Fibroblast of mammary gland (primary cell): Measurements from ENCODE around the gene MYO7B.

ENCODE experiments used
- DNase-seq: peaks from one replicate; pipeline ENCODE4 v3.0.0-alpha.2; 2010; ENCODE audit warnings: low read depth
- H3K4me3 ChIP-seq: 2 replicates; pipeline ENCODE4 v1.5.1; 2011; ENCODE audit warnings: low read depth, mild to moderate bottlenecking, low read length, moderate library complexity; ENCODE audit not compliant: control insufficient read depth
- CTCF ChIP-seq: conservative IDR thresholded peaks from 2 replicates; pipeline ENCODE4 v1.5.1; 2011; ENCODE audit warnings: low read depth, low read length, inconsistent platforms; ENCODE audit not compliant: control insufficient read depth, insufficient read depth

MYO7B gene

DNA sequence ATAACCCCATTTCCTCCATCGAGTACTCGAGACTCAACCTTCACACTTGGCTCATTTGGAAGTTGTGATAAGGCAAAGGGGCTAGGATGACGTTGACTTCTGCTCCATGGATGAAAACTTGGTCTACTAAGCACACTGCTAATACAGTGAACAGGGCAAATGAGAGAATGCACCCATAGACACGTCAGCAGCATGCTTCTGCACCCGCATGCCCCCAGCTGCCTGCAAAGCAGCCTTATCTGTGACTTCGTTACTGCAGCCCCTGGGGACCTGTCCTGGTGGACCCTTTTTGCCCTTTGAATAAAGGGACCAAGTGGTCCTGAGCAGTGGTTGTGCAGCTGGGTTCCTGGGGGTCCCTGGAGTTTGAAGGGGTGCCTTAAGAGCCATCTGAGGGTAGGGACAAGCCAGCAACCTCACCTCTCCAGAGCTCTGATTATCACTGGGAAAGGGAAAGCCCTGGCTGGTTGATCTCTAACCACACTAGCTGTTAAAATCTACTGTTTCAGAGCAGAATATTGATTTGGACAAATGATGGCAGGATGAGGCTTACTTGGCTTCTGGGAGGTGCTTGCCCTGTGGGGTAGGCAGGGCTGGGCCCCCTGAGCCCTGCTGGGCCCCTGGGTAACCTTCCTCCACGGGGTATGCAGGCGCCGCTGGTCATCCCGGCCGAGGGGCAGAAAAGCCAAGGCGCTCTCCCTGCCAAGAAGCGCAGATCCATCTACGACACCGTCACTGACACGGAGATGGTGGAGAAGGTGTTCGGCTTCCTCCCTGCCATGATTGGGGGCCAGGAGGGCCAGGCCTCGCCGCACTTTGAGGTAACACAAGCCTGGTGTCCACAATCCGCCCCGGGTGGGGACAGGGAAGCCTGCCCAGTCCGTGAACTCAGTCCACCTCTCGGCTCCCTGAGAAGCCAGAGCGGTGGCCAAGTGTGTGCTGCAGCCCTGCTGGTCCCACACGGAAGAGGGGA, 72.9 kb downstream of the MYO7B start:
- TF ChIP-seq CTCF = no peak
- no peak for DNase-seq

GRCh38 chr2:127609031-127609751, 73.7 kb downstream of the MYO7B start:
- no peak for DNase-seq
- no peak overlapping the region for H3K4me3 ChIP-seq
- no peak for TF ChIP-seq CTCF

More for the DNA sequence above, 72.9 kb downstream of the MYO7B start:
- H3K4me3 ChIP-seq = no peak overlapping the region

DNA sequence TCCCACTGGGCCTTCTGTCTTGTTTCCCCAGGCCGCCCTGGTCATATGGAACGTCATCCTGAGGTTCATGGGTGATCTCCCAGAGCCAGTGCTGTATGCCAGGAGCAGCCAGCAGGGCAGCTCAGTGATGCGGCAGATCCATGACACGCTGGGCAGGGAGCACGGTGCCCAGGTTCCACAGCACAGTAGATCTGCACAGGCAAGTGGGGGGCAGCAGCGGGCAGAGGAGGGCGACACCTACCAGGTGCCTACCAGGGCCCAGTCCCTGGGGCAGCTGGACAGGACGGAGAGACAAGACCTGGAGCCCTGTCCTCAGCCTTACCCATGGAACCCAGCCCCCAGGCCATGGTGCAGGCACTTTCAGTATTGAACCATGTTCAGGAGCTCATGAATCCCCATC, 74.3 kb downstream of the MYO7B start:
- no peak for DNase-seq
- TF ChIP-seq CTCF = no peak
- H3K4me3 ChIP-seq = no peak overlapping the region

DNA sequence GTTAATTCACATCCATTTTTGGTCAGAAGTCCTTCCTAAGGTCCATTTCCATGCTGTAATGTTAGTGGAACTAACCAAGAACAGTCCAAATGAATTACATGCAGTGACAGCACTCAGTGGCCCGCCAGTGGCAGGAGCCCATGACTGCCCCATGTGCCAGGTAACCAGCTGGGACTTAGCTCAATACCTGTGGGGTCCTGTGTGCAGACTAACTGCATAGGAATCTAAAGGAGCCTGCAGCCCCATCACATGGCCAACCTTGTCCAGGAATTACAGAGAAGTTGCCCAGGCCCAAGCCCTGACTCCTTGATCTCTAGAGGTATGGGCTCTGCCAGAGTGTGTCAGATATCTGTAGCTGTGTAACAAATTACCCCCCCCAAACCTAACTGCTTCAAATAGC, 75.1 kb downstream of the MYO7B start:
- no peak for DNase-seq
- no peak overlapping the region for H3K4me3 ChIP-seq
- TF ChIP-seq CTCF = no peak

DNA sequence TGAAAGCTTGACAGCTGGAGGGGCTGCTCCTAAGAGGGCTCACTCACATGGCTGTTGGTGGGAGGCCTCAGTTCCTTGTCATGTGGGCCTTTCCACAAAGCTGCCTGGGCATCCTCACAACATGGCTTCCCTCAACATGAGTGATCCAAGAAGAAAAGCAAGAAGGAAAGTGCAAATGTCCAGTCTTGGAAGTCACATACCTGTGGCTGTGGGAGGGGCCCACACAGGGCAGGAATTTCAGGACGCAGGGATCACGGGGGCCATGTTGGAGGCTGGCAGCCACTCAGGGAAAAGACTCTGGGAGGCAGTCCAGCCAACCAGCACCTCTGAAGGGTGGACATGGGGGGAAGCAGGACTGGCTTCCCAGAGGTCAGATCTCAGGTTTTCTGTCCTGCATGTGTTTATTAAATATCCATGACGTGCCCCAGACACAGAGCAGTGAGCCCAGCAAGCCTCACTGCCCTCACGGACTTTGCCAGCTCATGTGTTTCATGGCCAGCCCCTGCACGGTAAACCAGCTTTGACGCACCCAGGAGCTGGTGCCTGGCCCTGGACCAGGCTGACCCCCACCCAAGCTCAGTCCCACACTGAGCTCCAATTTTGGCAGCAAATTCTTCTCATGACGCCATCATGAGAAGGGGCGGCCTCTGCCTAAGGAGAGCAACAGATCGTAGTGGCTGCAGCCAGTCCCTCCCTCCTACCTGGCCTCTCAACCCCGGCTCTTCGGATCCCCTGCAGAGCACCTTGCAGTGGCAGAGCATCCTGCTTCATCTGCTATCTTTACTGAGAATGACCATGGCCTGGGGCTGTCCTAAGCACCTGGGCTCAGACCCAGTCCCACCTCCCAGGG, 75.8 kb downstream of the MYO7B start:
- no peak overlapping the region for H3K4me3 ChIP-seq
- TF ChIP-seq CTCF = no peak
- no peak for DNase-seq

DNA sequence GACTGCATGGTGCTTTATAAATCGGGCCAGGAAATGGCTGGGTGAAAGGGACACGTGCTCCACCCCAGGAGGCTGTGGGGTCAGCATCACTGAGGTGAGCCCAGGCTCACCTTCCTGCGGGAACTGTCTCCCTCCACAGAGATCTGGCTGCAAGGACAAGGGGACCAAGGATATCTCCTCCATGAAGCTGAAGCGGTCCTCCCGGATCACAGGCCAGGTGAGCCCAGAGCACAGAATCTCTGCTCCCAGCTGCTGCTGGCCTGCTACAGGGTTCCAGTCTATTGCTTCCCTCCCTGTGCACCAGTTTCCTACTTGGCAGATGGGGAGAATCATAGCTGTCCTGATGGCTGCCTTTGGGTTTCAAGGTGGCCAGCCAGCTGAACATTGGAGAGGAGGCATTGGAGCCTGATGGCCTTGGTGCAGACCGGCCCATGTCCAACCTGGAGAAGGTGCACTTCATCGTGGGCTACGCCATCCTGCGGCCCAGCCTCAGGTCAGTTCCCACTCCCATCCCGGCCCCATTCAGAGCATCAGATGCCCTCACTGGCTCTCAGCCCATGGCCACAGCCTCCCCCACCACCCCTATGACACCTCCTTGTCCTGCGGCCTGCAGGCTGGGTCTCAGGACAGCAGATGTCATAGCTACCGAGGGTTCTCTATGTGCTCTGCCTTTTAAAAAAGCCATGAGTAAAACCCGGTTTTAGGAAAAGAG, 76.8 kb downstream of the MYO7B start:
- DNase-seq = no peak
- no peak overlapping the region for H3K4me3 ChIP-seq
- TF ChIP-seq CTCF = no peak
